Mesenchymal stem cell (in vitro differentiated cells and primary cell): ENCODE measurements around the gene HK3.

Experiments used
- DNase-seq: peaks from one replicate; pipeline ENCODE4 v3.0.0-alpha.2; 2013
- H2AFZ ChIP-seq: one replicate; pipeline ENCODE4 v1.6.1; 2013; ENCODE audit warnings: low read depth, mild to moderate bottlenecking, control low read depth, inconsistent platforms, low read length, moderate library complexity
- H2AK5ac ChIP-seq: 2 replicates; pipeline ENCODE4 v1.6.1; 2013; ENCODE audit warnings: low read length, moderate library complexity, mild to moderate bottlenecking, inconsistent platforms; ENCODE audit not compliant: severe bottlenecking
- H2BK120ac ChIP-seq: one replicate; pipeline ENCODE4 v1.6.1; 2013; ENCODE audit warnings: low read depth, mild to moderate bottlenecking, inconsistent platforms, low read length, moderate library complexity
- H2BK12ac ChIP-seq, 2 experiments: one replicate each; pipeline ENCODE4 v1.6.1; 2013; ENCODE audit warnings: inconsistent platforms in 2 of 2, low read length in 2 of 2, mild to moderate bottlenecking in 2 of 2, moderate library complexity in 2 of 2, control low read depth in 1 of 2
- H2BK15ac ChIP-seq: one replicate; pipeline ENCODE4 v1.6.1; 2013; ENCODE audit warnings: mild to moderate bottlenecking, low read depth, inconsistent platforms; ENCODE audit not compliant: poor library complexity, severe bottlenecking
- H2BK5ac ChIP-seq: 2 replicates; pipeline ENCODE4 v1.6.1; 2013; ENCODE audit warnings: low read depth, mild to moderate bottlenecking, low read length, control low read depth, inconsistent platforms; ENCODE audit not compliant: poor library complexity, severe bottlenecking
- H3K14ac ChIP-seq, 2 experiments: one replicate each; pipeline ENCODE4 v1.6.1; 2013; ENCODE audit warnings: inconsistent platforms in 2 of 2, low read length in 2 of 2, control low read depth in 1 of 2, mild to moderate bottlenecking in 1 of 2, moderate library complexity in 1 of 2
- H3K18ac ChIP-seq, 2 experiments: one replicate each; pipeline ENCODE4 v1.6.1; 2013; ENCODE audit warnings: inconsistent platforms in 2 of 2, low read length in 2 of 2, control low read depth in 1 of 2, low read depth in 1 of 2, mild to moderate bottlenecking in 1 of 2
- H3K23ac ChIP-seq, 2 experiments: one replicate each; pipeline ENCODE4 v1.6.1; 2013; ENCODE audit warnings: inconsistent platforms in 2 of 2, low read length in 2 of 2, mild to moderate bottlenecking in 2 of 2, moderate library complexity in 2 of 2, control low read depth in 1 of 2
- H3K27ac ChIP-seq: 2 replicates; pipeline ENCODE4 v1.5.1; 2013; ENCODE audit warnings: mild to moderate bottlenecking, moderate library complexity, low read length, control low read depth, inconsistent platforms; ENCODE audit not compliant: poor library complexity, severe bottlenecking
- H3K27me3 ChIP-seq, 2 experiments: 2 replicates each; pipeline versions ENCODE4 v1.6.1 to v1.7.0; 2013; ENCODE audit warnings: low read length in 2 of 2, mild to moderate bottlenecking in 2 of 2, moderate library complexity in 2 of 2, control low read depth in 1 of 2, inconsistent platforms in 1 of 2; ENCODE audit not compliant: control insufficient read depth in 1 of 2, insufficient read depth in 1 of 2
- H3K36me3 ChIP-seq, 2 experiments: 2 replicates each; pipeline versions ENCODE4 v1.6.1 to v1.7.0; 2013; ENCODE audit warnings: low read length in 2 of 2, control low read depth in 1 of 2, inconsistent platforms in 1 of 2, low read depth in 1 of 2, mild to moderate bottlenecking in 1 of 2; ENCODE audit not compliant: insufficient read depth in 2 of 2, control insufficient read depth in 1 of 2
- H3K4ac ChIP-seq, 2 experiments: one replicate each; pipeline ENCODE4 v1.6.1; 2013; ENCODE audit warnings: inconsistent platforms in 2 of 2, low read length in 2 of 2, mild to moderate bottlenecking in 2 of 2, moderate library complexity in 2 of 2, control low read depth in 1 of 2, low read depth in 1 of 2
- H3K4me1 ChIP-seq: 2 replicates; pipeline ENCODE4 v1.6.1; 2013; ENCODE audit warnings: low read depth, low read length, control low read depth; ENCODE audit not compliant: control insufficient read depth, insufficient read depth
- H3K4me2 ChIP-seq: 2 replicates; pipeline ENCODE4 v1.6.1; 2013; ENCODE audit warnings: low read length, mild to moderate bottlenecking, inconsistent platforms; ENCODE audit not compliant: poor library complexity, severe bottlenecking
- H3K4me3 ChIP-seq, 2 experiments: 2 replicates each; pipeline versions ENCODE4 v1.5.1 to v1.7.0; 2013; ENCODE audit warnings: low read length in 2 of 2, mild to moderate bottlenecking in 2 of 2, control low read depth in 1 of 2, low read depth in 1 of 2; ENCODE audit not compliant: insufficient read depth in 1 of 2
- H3K79me1 ChIP-seq: replicated peaks from 2 replicates; pipeline ENCODE4 v1.6.1; 2013; ENCODE audit warnings: mild to moderate bottlenecking, control low read depth, low read length, inconsistent platforms; ENCODE audit not compliant: poor library complexity, severe bottlenecking
- H3K9ac ChIP-seq: 2 replicates; pipeline ENCODE4 v1.7.0; 2013; ENCODE audit warnings: mild to moderate bottlenecking, low read length, moderate library complexity
- H3K9me3 ChIP-seq: 2 replicates; pipeline ENCODE4 v1.7.0; 2013; ENCODE audit warnings: mild to moderate bottlenecking, low read length; ENCODE audit not compliant: control insufficient read depth
- H4K8ac ChIP-seq: one replicate; pipeline ENCODE4 v1.6.1; 2013; ENCODE audit warnings: inconsistent platforms, mild to moderate bottlenecking, low read length, moderate library complexity
- H4K91ac ChIP-seq: one replicate; pipeline ENCODE4 v1.6.1; 2013; ENCODE audit warnings: mild to moderate bottlenecking, low read length, inconsistent platforms
- WGBS: methylation state at CpG from one replicate; pipeline ENCODE4 v1.1.7; 2013; ENCODE audit warnings: mixed read lengths; 5-methylcytosine and 5-hydroxymethylcytosine counted together

The HK3 gene

DNA sequence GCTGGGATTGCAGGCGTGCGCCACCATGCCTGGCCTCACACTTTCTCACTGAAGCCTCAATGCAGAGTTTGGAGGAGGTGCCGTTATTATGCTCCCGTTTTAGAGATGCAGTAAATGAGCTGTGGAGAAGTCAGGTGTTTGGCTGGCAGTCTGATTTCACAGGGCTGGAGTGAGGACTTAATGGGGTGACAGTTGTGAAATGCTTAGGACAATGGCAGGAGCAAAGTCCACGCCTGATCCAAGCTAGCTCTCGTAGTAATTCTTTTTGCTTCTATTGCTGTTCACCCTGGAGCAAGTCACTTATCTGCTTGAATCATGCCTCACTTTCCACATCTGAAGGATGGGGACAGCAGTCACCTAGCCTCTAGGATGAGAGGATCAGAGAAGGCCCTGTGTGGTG is 67.0 kb downstream of the HK3 start:
- H3K4me1 ChIP-seq, result peaks cover 4% of the 10 kb centered on the region
- peaks cover 15% of the 10 kb centered on the region for H3K79me1 ChIP-seq
- H3K4me2 ChIP-seq, result no peak overlapping the region
- H2BK120ac ChIP-seq, result no peak overlapping the region
- no peak overlapping the region for H2BK15ac ChIP-seq
- H3K4ac ChIP-seq, result no peak overlapping the region
- H3K9me3 ChIP-seq, result no peaks in the 10 kb centered on the region
- H3K36me3 ChIP-seq, result no peaks in the 10 kb centered on the region
- no peak overlapping the region for H2AK5ac ChIP-seq
- H3K23ac ChIP-seq, result no peak overlapping the region
- H4K8ac ChIP-seq, result no peak overlapping the region
- no peak overlapping the region for H3K18ac ChIP-seq
- H3K14ac ChIP-seq, result no peak overlapping the region
- no peak overlapping the region for H3K4me3 ChIP-seq
- peaks cover 7 to 42% of the 10 kb centered on the region in 2 experiments for H3K27me3 ChIP-seq
- H2AFZ ChIP-seq, result no peak overlapping the region
- H2BK5ac ChIP-seq, result no peak overlapping the region
- H3K9ac ChIP-seq, result no peak overlapping the region
- H3K27ac ChIP-seq, result no peak overlapping the region
- H2BK12ac ChIP-seq, result no peak overlapping the region
- DNase-seq, result no peak
- WGBS, result 88% methylated on average over 5 of the region's 6 CpGs
- H4K91ac ChIP-seq, result no peak overlapping the region

DNA sequence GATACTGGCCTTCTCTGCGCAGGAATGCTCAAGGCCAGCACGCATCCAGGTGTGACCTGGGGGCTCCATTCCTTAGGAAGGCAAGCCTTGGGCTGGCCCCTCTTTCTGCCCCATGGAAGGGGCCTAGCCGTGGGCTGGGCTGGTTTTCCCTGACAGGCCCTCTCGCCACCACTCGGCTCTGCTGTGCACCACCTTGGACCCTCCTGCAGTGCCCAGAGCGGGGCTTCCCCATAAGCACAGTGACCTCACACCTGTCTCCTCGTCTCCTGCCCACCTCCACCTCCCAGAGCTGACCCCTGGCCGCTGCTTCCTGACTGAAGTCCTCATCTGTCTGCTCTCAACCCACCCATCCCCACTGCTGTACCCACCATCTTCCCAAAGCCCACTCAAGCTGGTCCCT is 67.7 kb downstream of the HK3 start:
- no peak for DNase-seq
- no peak overlapping the region for H2BK120ac ChIP-seq

DNA sequence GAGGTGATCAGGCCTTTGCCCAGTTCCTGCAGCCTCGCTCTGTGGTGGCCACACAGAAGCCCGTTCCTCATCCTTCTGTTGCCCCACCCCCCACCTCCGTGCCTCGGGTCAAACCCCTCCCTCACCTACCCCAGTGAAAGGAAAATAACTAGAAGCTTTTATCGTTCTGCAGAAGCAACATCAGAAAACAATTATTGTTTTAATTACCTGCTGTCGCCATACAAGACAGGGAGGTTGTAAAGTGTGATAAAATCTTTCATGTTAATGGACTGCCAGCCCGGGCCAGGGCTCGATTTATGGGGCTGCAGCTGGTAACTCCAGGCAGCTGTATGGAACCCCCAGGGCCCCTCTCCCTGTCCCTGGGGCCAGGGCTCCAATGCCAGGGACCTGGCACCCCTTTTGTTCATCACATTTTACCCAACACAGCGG is 68.1 kb downstream of the HK3 start:
- Histone ChIP-seq H2BK15ac (no peak overlapping the region), H3K27me3 (peaks cover 2 to 36% of the 10 kb centered on the region in 2 experiments), H3K23ac (no peak overlapping the region), H4K8ac (no peak overlapping the region), H3K14ac (no peak overlapping the region), H3K9me3 (no peaks in the 10 kb centered on the region), H2BK5ac (no peak overlapping the region), H2BK12ac (no peak overlapping the region), H4K91ac (no peak overlapping the region), H3K4me3 (no peak overlapping the region), H3K9ac (no peak overlapping the region), H3K27ac (no peak overlapping the region), H3K4ac (no peak overlapping the region), H2AFZ (no peak overlapping the region), H3K18ac (no peak overlapping the region), H2AK5ac (no peak overlapping the region), H3K79me1 (peaks cover 15% of the 10 kb centered on the region), H3K4me2 (no peak overlapping the region), H3K36me3 (no peaks in the 10 kb centered on the region), H3K4me1 (peaks cover 4% of the 10 kb centered on the region), H2BK120ac (no peak overlapping the region)
- no peak for DNase-seq
- WGBS, result 45% methylated on average over 7 of the region's 9 CpGs

More for the DNA sequence above, 67.7 kb downstream of the HK3 start:
- Histone ChIP-seq H3K14ac (no peak overlapping the region), H3K18ac (no peak overlapping the region), H2BK12ac (no peak overlapping the region), H3K4me3 (no peak overlapping the region), H3K23ac (no peak overlapping the region), H3K4me1 (peaks cover 4% of the 10 kb centered on the region), H2BK15ac (no peak overlapping the region), H3K4me2 (no peak overlapping the region), H3K79me1 (peaks cover 15% of the 10 kb centered on the region), H2BK5ac (no peak overlapping the region), H3K9ac (no peak overlapping the region), H3K36me3 (no peaks in the 10 kb centered on the region), H2AFZ (no peak overlapping the region), H3K27me3 (peaks cover 6 to 40% of the 10 kb centered on the region in 2 experiments), H3K9me3 (no peaks in the 10 kb centered on the region), H4K8ac (no peak overlapping the region), H3K4ac (no peak overlapping the region), H2AK5ac (no peak overlapping the region), H3K27ac (no peak overlapping the region), H4K91ac (no peak overlapping the region)
- 69% methylated on average over 8 of the region's 8 CpGs for WGBS
